ENCODE results near the gene RPL19.
A peak's percentile ranks its signal among the peaks of the same experiment; 100 is the strongest.

RPL19 gene

DNA sequence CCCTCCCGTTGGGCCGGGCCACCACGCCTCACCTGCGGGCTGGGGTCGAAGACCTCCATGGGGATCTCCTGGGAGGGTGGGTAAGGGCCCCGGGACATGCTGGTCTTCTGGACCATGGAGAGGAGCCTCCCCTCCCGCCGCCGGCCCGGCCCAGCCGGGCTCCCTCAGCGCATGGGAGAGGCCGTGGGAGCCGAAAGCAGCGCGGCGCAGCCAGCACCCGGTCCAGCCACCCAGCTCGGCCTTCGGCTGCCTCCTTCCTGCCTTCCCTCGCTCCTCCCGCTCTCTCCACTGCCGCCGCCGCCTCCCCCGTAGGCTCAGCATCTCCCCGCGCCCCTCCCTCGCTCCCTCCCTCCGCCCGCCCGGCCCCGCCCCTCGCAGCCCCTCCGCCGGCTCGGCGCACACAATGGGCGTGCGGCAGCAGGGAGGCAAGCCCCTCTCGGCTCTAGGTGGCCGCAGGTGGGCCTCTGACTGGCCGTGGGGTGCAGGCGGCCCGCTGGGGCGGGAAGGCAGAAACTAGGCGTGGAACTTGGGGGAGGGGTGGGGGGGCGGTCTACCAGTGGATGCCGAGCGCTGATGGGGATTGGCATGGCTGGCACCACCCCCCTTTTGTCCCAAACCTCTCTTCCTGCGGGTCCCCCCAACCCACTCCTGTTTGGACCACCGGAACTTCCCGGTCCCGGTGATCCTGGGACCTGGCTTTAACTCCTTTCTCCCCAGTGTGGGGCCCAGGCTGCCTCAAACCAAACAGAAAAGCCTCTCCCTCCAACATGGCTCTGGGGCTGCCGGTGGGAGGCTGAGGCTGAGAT lies 2.5 kb upstream of the RPL19 start, which contains the start of gene CACNB1:
Gene CACNB1, minus strand, starts transcription at position 290 of the 806 bp plus-strand sequence. Its CDS starts 174 bp downstream, at position 116.
- peak; percentile 83 for DNase-seq (ENCODE audit: low spot score)

DNA sequence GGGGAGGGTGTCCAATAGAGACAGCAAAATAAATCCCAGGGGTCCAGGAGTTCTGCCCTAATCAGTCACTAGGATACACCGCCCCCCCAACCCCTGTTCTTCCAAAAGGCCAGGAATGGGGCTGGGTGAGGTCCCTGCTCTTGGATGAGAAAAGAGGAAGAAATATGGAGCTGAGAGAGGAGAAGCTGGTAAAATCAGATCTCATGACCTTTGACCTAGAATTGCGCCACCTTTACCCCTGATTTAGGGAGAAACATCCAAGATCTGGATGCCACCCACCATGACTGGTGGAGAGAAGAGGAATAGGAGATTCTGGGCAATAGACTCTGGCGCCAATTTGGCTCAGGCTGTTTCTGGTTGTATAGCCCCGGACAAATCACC lies 1.9 kb upstream of the RPL19 start:
- no peak for DNase-seq (ENCODE audit: low spot score)

DNA sequence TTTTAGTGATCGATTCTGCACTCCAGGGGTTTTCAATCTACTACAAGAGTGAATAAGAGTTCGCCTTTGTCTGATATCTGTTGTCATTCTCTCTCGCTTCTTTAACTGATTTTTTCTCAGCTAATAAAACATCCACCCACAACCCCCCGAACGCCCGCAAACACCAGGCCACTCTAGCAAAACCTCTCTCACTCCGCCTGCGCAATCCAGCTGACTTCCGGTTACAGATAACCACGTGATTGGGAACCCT lies 338 bp upstream of the RPL19 start:
- peak; percentile 95 for DNase-seq (ENCODE audit: low spot score)

DNA sequence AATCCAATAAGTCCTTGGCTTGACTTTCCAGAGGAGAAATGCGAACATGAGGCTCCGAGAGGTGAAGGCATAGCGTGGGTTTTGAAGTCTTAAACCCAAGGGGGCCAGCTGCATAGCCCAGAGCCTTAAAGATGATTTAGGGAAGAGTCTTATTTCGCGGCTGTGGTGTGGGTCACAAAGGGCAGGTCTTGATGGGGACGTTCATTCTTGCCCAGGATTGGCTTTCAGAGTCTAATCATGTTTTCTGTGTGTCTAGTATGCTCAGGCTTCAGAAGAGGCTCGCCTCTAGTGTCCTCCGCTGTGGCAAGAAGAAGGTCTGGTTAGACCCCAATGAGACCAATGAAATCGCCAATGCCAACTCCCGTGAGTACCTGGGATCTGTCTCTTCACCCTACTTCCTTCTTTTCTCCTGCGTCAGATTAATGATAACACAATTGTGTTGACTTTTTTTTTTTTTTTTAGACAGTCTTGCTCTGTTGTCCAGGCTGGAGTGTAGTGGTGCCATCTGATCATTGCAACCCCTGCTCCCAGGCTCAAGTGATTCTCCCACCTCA lies 951 bp downstream of the RPL19 start:
- DNase-seq (ENCODE audit: low spot score) = no peak

DNA sequence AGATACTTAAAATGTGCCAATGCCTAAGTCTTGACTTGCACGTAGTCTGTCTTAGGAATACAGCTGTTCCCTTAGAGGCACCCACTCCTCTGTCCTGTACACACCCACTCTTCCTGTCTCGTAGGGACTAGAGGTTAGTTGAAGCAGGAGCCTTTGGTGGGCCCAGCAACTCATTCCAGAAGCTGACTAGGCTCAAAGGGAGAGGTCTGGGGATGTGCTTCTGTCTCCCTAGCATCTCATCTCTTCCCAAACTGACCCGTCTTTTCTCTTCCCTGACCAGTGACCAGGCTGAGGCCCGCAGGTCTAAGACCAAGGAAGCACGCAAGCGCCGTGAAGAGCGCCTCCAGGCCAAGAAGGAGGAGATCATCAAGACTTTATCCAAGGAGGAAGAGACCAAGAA lies 4.2 kb downstream of the RPL19 start:
- no peak for DNase-seq (ENCODE audit: low spot score)

DNA sequence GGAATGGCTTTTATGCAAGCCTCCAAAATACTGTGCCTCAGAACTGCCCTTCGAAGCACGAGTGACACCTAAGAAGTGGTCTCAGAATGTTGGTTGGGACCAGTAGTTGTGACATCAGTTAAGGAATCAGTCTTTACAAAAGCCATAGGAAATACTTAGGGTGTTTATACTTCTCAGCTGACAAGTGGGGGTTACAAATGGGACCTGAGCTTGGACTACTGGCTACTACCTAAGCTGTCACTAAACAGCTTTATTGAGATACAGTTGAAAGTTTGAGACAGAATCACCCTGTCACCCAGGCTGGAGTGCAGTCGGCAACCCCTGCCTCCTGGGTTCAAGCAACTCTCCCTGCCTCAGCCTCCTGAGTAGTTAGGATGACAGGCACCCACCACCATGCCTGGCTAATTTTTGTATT lies 5.0 kb downstream of the RPL19 start:
- DNase-seq (ENCODE audit: low spot score) = no peak

DNA sequence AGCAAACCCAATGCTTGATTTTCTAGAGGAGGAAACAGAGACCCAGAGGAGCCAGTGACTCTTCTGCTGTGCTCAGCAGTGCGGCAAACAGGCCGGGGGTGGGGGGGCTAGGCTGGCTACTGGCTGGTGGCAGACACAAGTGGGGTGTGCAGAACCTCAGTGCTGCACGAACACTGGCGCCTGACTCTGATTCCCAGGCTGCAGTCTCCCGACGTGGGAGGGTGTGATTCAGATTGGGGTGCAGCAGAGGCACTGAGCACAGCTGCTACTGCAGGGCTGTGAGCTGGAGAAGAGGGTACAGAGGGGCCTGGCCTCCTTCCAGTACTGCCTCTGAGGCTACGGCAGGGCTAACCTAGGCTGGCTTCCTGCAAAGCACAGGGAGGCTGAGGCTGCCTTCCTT lies 8.1 kb downstream of the RPL19 start:
- DNase-seq (ENCODE audit: low spot score) = no peak

DNA sequence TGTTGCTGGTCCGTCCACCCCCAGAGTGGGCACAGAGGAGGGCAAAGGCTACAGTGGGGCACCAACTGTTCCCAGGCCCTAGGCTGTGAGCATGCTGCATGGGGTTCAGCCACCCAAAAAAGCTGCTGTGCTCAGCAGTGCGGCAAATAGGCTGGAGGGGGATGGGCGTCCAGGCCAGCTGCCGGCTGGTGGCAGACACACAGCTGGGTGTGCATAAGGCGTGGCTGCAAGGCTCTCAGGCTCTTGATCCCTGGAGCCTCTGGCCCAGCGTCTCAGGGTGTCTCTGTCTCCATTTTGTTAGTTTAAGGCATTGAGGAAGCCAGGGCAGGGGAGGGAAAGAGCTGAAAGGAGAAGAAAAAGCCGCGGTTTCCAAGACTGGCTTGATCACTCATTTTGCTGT lies 8.8 kb downstream of the RPL19 start:
- no peak for DNase-seq (ENCODE audit: low spot score)

DNA sequence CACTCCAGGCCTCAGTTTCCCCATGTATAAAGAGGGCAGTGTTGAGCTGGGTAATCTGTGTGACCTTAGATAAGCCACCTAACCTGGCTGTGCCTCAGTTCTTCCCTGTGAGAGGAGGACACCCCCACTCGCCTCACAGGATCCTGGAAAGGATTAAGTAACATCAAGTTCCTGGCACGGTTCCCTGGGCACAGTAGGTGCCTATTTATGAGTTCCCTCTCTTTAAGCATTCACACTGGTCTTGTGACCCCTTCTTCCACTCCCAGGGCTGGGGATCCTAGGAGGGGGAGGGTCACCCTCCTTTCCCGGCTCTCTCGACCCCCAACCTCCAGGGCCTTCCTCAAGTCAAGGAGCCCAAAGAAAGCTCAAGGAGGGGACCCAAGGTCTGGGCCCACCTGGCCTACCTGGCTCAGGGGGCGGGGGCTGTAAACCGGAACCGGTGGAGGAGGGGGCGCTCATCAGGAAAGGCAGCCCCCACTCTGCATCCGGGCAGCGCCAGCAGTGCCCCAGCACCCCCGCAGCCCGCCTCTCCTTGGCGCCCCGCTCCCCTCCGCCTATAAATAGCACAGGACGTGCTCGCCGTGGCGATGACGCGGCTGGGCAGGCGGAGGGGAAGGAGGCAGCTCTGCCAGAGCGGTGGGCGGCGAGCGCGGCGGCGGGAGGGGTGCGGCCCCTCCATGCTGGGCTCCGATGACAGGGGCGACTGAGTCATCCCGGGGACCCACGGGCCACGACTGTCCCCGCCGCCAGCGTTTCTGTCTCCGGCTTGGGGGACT lies 9.4 kb downstream of the RPL19 start:
- DNase-seq (ENCODE audit: low spot score) = no peak

DNA sequence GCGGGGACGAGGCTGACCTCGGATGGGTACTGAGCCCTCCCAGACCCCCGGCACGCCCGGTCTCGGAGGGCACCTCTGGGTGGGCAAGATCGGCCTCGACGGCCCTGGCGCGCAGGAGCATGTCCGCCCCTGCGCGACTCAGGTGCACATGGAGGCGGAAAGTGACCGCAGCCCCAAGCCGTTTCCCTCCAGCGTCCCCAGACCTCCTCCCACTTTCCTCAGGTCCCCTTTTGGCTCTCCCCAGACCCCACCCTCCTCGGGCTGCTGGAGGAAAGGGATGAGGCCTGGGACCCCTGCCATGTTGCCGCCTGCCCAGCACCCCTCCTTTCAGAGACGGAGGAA lies 10.0 kb downstream of the RPL19 start:
- no peak for DNase-seq (ENCODE audit: low spot score)

DNA sequence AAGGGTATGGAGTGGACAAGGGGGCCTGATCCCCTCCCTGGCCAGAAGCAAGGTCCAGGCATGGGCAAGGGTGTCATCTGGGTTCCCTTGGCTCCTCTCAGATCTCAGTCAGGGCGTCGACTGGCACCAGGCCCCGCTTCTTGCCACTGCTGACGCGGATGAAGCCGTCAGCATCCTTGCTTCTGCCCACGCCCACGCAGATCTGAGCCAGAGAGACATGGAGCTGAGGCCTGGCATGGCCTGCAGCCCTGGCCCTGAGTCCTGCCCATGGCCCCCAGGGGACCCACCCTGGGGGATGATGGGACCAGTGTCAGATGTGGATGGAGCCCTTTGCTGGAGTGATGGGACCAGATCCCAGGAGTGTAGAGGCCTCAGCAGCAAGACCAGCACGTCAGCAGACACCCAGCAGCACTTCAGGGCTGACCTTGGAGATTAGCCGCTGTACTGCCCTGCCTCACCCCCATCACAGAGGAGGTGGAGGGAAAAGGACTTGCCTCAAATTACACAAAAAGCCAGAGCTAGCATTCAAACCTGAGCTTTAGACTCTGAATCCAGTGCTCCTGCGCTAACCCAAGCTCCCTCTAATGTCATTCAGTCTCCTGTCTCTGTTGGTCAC lies 12.2 kb downstream of the RPL19 start:
- DNase-seq (ENCODE audit: low spot score) = no peak

DNA sequence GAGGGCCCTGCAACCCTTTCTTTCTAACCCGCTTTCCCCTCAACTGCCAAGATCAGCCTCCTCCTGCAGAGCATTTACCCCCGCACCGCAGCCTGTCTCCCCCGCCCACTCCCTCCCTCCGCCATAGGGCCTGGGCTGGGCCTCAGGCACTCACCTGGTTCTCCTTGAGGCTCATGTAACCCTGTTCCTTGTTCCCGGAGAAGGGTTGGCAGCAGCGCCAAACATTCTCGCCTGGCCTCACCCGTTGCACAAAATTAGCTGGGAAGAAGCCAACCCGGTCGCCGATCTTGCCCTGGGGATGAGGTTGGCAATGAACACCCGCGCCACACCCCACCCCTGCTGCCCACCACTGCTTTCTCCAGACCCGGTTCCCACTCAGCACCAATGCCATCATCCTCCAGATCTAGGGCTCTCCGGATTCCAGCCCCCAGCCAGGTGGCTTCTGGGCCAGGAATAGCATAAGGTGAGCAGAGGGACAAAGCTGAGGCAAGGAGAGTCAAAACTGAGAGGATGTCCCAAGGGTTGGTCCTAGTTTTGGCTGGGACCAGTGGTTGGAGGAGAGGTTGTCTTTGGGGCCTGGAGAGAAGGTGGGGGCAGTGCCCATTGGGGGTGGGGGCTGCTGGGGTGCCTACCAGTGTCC lies 12.9 kb downstream of the RPL19 start:
- DNase-seq (ENCODE audit: low spot score) = no peak

DNA sequence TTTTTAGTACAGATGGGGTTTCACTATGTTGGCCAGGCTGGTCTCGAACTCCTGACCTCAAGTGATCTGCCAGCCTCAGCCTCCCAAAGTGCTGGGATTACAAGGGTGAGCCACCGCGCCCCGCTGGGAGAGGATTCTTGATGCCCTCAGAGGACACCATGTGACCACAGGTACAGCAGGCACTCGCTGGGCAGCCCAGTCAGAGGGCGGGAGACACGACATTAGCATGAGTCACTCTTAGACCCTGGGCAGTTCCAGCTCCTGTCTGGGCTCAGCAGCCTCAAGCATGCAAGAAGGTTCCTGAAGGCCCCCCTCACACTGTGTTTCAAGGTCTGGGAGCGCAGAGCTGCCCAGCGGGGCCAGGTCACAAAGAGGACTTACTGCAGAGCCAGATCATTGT lies 13.8 kb downstream of the RPL19 start:
- DNase-seq (ENCODE audit: low spot score) = no peak

DNA sequence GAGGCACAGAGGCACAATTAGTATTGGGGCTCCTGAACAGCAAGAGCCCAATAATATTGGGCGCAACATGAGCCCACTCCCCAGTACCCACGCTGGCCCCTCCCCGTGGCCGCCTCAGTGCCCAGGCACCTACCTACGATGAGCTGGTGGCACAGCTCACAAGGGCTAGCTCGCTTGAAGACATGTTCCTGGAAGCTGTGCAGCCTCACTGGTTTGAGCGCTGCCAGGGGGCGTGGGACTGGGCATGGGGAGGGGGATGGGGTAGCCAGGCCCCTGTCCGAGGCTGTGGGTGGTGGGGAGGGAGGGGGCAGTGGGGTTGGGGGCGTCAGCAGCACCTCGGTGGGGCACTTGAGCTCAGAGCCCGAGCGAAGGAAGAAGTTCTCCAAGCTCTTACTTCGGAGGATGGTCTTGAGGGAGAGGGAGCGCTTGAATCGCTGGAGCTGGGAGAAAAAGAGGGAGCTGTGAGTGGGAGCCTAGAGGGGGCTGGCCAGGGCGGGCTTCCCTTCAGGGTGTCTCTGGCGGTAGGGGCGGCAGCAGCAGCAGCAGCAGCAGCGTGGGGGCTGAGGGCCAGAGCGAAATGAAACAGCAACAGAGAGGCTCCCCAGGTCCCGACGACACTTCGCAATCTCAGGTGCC lies 17.8 kb downstream of the RPL19 start:
- DNase-seq (ENCODE audit: low spot score) = no peak

DNA sequence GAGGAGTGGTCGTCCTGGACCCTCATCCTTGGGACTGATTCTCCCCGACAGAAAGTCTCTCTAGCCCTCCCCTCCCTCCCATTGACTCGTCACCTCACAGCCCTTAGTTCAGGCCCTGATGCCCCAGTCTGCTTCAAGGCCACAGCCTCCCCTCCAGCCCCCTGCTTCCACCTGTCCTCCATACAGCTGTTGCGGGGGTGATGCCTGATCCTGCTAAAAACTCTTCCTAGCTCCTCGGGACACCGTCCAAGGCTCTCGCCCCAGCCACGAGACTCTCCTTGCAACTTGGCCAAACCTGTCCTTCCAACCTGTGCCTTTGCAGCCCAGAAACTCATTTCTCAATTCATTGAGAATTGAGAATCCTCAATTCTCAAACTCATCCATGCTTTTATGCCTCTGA lies 18.8 kb downstream of the RPL19 start:
- no peak for DNase-seq (ENCODE audit: low spot score)

DNA sequence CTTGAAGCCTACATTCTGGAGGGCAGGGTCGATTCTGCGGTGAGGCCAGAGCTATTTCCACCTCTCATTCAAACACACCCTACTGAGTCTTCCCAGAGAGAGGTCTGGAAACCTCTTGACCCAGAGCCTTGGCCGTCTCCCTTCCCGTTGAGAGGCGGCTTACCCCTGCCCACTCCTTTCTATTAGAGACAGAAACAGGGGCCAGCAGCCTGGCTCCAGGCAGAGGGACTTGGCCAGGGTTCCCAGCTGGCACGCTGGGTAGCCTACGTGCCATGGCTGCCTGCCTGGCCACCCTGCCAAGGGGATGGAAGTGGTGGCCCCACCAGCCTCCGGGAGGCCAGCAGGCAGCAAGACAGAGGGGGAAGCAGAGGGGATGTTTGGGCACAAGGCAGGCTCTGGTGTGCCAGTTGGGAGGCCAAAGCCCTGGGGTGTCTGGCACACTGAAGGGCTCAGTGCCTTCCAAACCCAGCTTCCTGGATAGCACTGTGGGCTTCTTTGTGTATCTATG lies 19.6 kb downstream of the RPL19 start:
- no peak for DNase-seq (ENCODE audit: low spot score)

DNA sequence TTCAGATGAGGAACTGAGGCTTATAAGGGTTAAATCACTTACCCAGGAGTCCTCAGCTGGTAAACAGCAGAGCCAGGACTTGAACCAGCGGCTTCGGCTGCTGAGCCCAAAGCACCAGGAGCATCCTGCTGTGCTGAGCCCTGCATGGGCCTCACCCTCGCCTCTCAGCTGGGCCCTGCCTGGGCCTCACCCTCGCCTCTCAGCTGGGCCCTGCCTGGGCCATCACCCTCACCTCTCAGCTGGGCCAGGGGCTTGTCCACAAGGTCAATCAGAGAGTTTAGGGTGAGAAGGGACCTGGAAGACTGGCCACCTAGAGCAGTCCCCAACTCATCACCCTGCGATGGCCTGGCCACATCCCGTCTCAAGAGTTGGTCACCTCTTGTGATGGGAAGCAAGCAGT lies 21.5 kb downstream of the RPL19 start:
- DNase-seq (ENCODE audit: low spot score) = no peak

DNA sequence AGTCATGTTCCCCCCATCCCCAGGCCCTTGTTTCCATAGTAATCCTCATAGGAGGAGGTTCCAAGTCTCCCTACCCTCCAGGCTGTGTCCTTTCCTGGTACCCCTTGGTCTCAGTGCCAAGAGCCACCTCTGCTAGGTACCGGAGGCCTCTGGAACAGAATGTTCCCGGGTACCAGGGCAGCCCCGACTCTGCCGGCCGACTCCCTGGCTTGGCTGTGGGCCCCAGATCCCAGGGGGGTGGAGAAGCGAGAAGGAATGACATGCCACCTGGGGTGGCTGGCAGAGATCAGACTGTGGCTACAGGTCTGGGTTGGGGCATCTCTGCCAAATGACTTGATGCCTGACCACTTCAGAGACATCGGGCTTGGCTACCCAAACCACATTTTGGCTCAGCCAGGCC lies 22.1 kb downstream of the RPL19 start:
- no peak for DNase-seq (ENCODE audit: low spot score)

DNA sequence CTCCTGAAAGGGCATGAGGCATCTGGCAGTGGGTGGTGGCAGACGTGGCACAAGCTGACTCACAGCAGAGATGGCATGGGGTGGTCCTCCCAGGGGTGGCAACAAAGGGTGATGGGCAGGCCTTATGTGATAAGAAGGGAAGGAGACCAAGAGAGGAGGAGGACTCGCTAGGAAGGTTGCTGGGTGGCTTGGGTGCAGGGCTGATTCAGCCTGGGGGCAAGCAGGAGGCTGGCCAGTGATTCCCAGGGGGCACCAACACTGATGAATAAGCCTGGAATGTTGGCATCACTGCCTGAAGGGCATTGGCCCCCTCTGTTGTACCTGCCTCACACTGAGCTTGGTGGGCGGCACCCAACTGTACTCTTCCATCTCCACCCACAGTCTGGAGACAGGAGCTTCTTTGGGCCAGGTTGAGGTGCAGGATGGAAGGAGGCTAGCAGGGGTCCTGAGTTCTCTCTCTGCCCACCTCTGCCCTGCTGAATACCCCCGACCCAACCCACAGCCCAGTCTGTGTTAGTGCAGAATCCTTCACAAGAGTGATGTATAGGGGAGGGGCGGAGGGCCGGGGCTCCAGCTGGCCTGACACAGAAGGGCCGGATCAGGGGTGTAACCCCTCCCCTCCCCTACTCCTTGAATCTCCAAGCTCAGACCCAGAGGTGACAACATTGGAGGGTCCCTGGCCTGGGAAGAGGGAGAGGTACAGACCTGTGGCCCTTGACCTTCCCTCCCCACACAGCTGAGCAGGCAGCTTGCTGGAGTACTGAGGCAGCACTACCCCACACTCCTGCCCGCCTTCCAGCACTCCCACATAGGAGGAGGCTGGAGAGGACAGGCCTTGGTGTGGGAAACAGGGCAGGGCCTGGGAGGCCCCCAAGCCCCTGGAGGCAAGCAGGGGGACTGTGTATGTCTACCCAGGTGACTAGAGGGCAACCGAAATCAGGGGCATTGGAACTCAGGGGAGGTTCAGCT lies 23.1 kb downstream of the RPL19 start:
- DNase-seq (ENCODE audit: low spot score) = no peak

DNA sequence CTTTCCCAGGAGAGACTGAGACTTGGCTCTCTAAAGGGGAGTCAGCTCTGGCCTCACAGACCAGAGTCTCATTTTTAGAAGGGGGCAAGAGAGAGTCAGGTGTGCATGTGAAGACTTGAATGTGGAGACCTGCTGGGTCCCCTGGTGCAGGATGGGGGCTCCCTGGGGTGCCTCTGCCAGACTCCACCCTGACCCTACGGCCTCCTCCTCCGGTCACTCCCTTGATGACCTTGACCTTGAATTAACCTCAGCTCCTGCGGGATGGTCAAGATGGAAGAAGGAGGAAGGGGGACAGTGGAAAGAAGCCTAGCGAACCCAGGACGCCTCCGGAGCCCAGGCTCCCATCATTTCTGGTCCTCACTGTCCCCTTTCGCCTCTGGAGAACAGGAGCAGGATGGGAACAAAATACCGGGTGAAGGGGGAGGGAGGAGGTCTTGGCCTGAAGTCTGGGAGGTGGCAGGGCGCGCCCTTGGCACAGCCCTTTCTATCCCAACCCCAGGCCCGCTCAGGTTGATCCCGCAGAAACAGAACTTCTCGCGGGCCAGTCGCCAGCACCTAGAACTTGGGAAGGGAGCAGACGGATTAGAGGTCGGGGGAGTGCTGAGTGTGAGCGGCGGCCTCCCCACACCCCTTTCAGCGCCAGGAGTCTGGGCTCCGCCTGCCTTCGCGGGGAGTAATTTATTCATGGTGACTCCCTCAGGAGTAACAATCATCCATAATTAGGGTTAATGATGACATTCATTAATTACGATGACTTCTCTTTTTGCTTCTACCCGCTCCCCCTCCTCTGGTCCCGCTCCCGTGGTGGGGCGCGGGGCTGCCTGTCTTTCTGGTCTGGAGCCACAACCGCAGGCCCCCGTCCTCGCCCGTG lies 24.1 kb downstream of the RPL19 start:
- no peak for DNase-seq (ENCODE audit: low spot score)

Data from HuH-7.5 (cell line).